Measurements from ENCODE around the gene JADE3. TPM values are rescaled to one million over a fixed set of nuclear protein-coding genes. Genes with fewer than 3 reads are reported as not detected.

Gene JADE3
- polyA plus RNA-seq (4.8 to 8.2 TPM (median 6.3 TPM) in 3 replicates), polyA minus RNA-seq (4.8 to 12.2 TPM (median 9.6 TPM) in 3 replicates)
- polyA plus RNA-seq (2011; ENCODE audit: low read depth): 3.4 TPM
- polyA plus RNA-seq (2011; cell fraction: cytosol; rRNA removed): 3.5 and 7.3 TPM in 2 replicates
- 7.8 and 8.0 TPM in 2 replicates for polyA plus RNA-seq (2011; cell fraction: nucleus; rRNA removed)
- 3.9 and 4.3 TPM in 2 replicates for polyA plus RNA-seq (2012; ENCODE audit: low replicate concordance)
- polyA minus RNA-seq (2011; cell fraction: cytosol; rRNA and poly(A)+ RNA removed): 2.5 TPM
- polyA minus RNA-seq (2011; cell fraction: nucleus; rRNA and poly(A)+ RNA removed): 3.3 and 9.0 TPM in 2 replicates

DNA sequence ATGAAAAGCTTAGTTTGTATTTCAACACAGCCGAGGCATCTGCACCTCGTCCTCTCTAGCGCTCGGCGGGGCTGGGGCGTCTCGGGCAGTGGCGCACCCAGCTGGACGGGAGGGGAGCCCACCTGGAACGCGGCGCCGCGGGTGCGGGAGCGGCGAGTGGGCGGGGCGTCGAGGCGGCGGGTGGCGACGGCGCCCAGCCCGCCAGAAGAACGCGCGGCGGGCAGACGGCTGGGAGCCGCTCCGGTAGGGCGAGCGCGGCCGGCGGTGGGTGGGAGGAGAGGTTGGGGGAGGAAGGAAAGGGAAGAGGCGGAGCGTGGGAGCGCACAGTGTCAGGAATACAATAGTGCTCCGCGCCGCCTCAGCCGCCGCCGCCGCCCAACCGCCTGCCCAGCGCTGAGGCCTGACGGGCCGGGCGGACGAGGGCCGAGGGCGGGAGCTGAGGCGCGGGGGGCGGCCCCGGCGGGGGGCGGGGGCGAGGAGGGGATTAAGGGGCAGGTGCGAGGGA lies at the start of gene JADE3:
Gene JADE3, plus strand, starts transcription at position 324 of the 505 bp plus-strand sequence. CDS start 72,474 bp downstream, outside the sequence.
- DNase-seq (ENCODE audit: low read depth, low spot score) (no peak), FAIRE-seq (no peak)
- dilution Hi-C loops (cut with MboI; ENCODE audit: extremely low pct_ligation_motif_present, low sequenced_read_pairs): no loop called here
- no peaks in the 10 kb centered on the region for H3K27me3 ChIP-seq (ENCODE audit: control insufficient read depth, extremely low read depth, insufficient read depth, low read length)
- peaks cover 20% of the 10 kb centered on the region for H3K79me2 ChIP-seq (ENCODE audit: control insufficient read depth, insufficient read depth, low read length)
- H3K27ac ChIP-seq (ENCODE audit: control insufficient read depth, insufficient read depth, low read length): no peak within 1 kb of the TSS
- H2AFZ ChIP-seq (ENCODE audit: control insufficient read depth, low read length): peak within 1 kb of the TSS; percentile 27
- H3K4me3 ChIP-seq (ENCODE audit: control insufficient read depth in 2 of 3, extremely low read depth in 1 of 3, insufficient read depth in 2 of 3, low read depth in 1 of 3, low read length in 3 of 3): peak within 1 kb of the TSS; percentile 59 to 68 (median 60)
- no peaks in the 10 kb centered on the region for H4K20me1 ChIP-seq (ENCODE audit: control insufficient read depth, extremely low read depth, insufficient read depth, low read length)
- no peaks in the 10 kb centered on the region for H3K4me1 ChIP-seq (ENCODE audit: control insufficient read depth, extremely low read depth, insufficient read depth, low read length)
- H3K9me1 ChIP-seq (ENCODE audit: control insufficient read depth, extremely low read depth, insufficient read depth, low read length): no peaks in the 10 kb centered on the region
- H3K9me3 ChIP-seq (ENCODE audit: control insufficient read depth, low read depth, low read length): no peaks in the 10 kb centered on the region
- H3K9ac ChIP-seq (ENCODE audit: control insufficient read depth, extremely low read depth, insufficient read depth, low read length): peak within 1 kb of the TSS; percentile 68
- H3K36me3 ChIP-seq (ENCODE audit: control insufficient read depth in 2 of 2, extremely low read depth in 1 of 2, insufficient read depth in 2 of 2, low read length in 2 of 2): no peaks in the 10 kb centered on the region
- peak within 1 kb of the TSS; percentile 63 for H3K4me2 ChIP-seq (ENCODE audit: control insufficient read depth, extremely low read depth, insufficient read depth, low read depth, low read length)
- TF ChIP-seq EZH2 (IDR thresholded peaks at IDR 0.05; ENCODE audit: low read length): no peak
- TF ChIP-seq, protein P1, sequence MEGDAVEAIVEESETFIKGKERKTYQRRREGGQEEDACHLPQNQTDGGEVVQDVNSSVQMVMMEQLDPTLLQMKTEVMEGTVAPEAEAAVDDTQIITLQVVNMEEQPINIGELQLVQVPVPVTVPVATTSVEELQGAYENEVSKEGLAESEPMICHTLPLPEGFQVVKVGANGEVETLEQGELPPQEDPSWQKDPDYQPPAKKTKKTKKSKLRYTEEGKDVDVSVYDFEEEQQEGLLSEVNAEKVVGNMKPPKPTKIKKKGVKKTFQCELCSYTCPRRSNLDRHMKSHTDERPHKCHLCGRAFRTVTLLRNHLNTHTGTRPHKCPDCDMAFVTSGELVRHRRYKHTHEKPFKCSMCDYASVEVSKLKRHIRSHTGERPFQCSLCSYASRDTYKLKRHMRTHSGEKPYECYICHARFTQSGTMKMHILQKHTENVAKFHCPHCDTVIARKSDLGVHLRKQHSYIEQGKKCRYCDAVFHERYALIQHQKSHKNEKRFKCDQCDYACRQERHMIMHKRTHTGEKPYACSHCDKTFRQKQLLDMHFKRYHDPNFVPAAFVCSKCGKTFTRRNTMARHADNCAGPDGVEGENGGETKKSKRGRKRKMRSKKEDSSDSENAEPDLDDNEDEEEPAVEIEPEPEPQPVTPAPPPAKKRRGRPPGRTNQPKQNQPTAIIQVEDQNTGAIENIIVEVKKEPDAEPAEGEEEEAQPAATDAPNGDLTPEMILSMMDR (optimal IDR thresholded peaks at IDR 0.05 in 1 of 3, IDR thresholded peaks at IDR 0.05 in 1 of 3, conservative IDR thresholded peaks at IDR 0.05 in 1 of 3; ENCODE audit: extremely low read depth in 1 of 3, insufficient read depth in 2 of 3, low read length in 3 of 3): peak in 1 of 3 experiments; percentile 19

DNA sequence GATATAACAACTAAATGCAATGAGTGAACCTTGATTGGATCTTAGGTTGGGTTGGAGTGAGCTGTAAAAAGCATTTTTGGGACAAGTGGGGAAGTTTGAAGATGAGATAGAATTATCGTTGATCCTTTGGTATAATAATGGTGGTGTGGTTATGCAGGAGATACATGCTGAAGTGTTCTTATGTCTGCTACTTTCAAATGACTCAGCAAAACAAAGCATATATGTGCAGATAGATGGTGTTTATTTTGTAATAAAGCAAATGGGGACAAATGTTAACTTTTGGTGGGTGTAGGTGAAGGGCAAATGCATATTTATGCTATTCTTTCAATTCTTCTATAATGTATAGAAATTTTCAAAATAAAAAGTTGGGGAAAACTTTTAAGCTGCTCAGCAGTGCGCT lies 49.1 kb upstream of the JADE3 start:
- Histone ChIP-seq H4K20me1 (ENCODE audit: control insufficient read depth, extremely low read depth, insufficient read depth, low read length) (no peaks in the 10 kb centered on the region), H3K4me1 (ENCODE audit: control insufficient read depth, extremely low read depth, insufficient read depth, low read length) (no peaks in the 10 kb centered on the region), H3K9ac (ENCODE audit: control insufficient read depth, extremely low read depth, insufficient read depth, low read length) (no peak overlapping the region), H3K4me3 (ENCODE audit: control insufficient read depth in 2 of 3, extremely low read depth in 1 of 3, insufficient read depth in 2 of 3, low read depth in 1 of 3, low read length in 3 of 3) (no peak overlapping the region), H3K9me3 (ENCODE audit: control insufficient read depth, low read depth, low read length) (no peaks in the 10 kb centered on the region), H3K79me2 (ENCODE audit: control insufficient read depth, insufficient read depth, low read length) (no peaks in the 10 kb centered on the region), H3K9me1 (ENCODE audit: control insufficient read depth, extremely low read depth, insufficient read depth, low read length) (no peaks in the 10 kb centered on the region), H2AFZ (ENCODE audit: control insufficient read depth, low read length) (no peak overlapping the region), H3K27ac (ENCODE audit: control insufficient read depth, insufficient read depth, low read length) (no peak overlapping the region), H3K4me2 (ENCODE audit: control insufficient read depth, extremely low read depth, insufficient read depth, low read depth, low read length) (no peak overlapping the region), H3K36me3 (ENCODE audit: control insufficient read depth in 2 of 2, extremely low read depth in 1 of 2, insufficient read depth in 2 of 2, low read length in 2 of 2) (no peaks in the 10 kb centered on the region), H3K27me3 (ENCODE audit: control insufficient read depth, extremely low read depth, insufficient read depth, low read length) (no peaks in the 10 kb centered on the region)
- FAIRE-seq: no peak
- dilution Hi-C loops (cut with MboI; ENCODE audit: extremely low pct_ligation_motif_present, low sequenced_read_pairs): no loop called here
- DNase-seq (ENCODE audit: low read depth, low spot score): no peak
- no peak for TF ChIP-seq EZH2 (IDR thresholded peaks at IDR 0.05; ENCODE audit: low read length)
- TF ChIP-seq, protein P1 (optimal IDR thresholded peaks at IDR 0.05 in 1 of 3, IDR thresholded peaks at IDR 0.05 in 1 of 3, conservative IDR thresholded peaks at IDR 0.05 in 1 of 3; ENCODE audit: extremely low read depth in 1 of 3, insufficient read depth in 2 of 3, low read length in 3 of 3): no peak

Measured in keratinocyte (primary cell).